ENCODE data around the gene RYR3.

GRCh38 chr15:33754242-33754641, 443.5 kb downstream of the RYR3 start:
- TF ChIP-seq CTCF (IDR thresholded peaks at IDR 0.05): no peak
- no peak for TF ChIP-seq POLR2A (IDR thresholded peaks at IDR 0.05; ENCODE audit: low read depth)
- no peak for TF ChIP-seq POLR2AphosphoS5 (IDR thresholded peaks at IDR 0.05)

All from esophagus muscularis mucosa (tissue), 3 donors.